Measurements from ENCODE around the gene PRKAR1B. TPM values are rescaled to one million over a fixed set of nuclear protein-coding genes. Genes with fewer than 3 reads are reported as not detected.

Gene PRKAR1B
- total RNA-seq, 1 experiment from 2014 or later, result 43.3 TPM

DNA sequence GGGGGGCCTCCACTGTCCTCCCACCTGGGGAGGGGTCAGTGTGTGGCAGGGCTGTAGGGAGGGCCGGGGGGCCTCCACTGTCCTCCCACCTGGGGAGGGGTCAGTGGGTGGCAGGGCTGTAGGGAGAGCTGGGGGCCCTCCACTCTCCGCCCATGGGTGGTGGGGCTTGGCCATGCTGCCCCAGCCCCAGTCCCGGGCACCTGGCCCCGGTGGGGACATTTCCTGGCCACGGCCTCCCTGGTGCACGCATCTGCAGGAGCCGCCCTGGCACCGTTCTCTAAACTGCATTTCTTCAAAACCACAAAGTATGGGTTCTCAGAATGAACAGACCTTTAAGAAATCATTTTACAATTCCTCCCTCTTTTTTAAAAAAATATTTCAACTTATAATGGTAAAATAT is 118.1 kb downstream of the PRKAR1B start:
- Histone ChIP-seq H4K8ac (replicated peaks; ENCODE audit: insufficient read length, low read depth, low read length) (no peak overlapping the region), H4K91ac (ENCODE audit: insufficient read length, low read depth, low read length) (no peak overlapping the region)
- peaks cover 0 to 3% of the 10 kb centered on the region in 2 experiments; a peak in 1 of 5 replicates for H3K9me3 Mint-ChIP-seq

More for the DNA sequence above, 118.1 kb downstream of the PRKAR1B start:
- no peak for DNase-seq
- no peak overlapping the region for H2AFZ ChIP-seq (ENCODE audit: low read length)
- H3K79me1 ChIP-seq (ENCODE audit: insufficient read depth, low read depth, low read length, poor library complexity, severe bottlenecking), result no peaks in the 10 kb centered on the region
- H2BK120ac ChIP-seq (ENCODE audit: low read depth, low read length, poor library complexity, severe bottlenecking), result no peak overlapping the region
- peaks cover 5% of the 10 kb centered on the region for H4K20me1 ChIP-seq (ENCODE audit: control insufficient read depth, insufficient read depth, insufficient read length)
- no CpG with 5 or more reads among the region's 8 CpGs for WGBS (ENCODE audit: extremely low coverage, insufficient read length, low lambda C conversion rate)
- Mint-ChIP-seq H3K27ac (no peak overlapping the region), H3K36me3 (ENCODE audit: insufficient read depth in 1 of 3, low read depth in 3 of 3) (peaks cover 6 to 10% (median 8%) of the 10 kb centered on the region in 3 experiments; a peak in 5 of 7 replicates), H3K4me3 (no peak overlapping the region), H3K27me3 (ENCODE audit: low read depth) (no peaks in the 10 kb centered on the region; the same call in 1 of the 2 replicates), H3K4me1 (peaks cover 10 to 15% of the 10 kb centered on the region in 2 experiments)
- H2BK15ac ChIP-seq (ENCODE audit: low read depth, low read length), result no peak overlapping the region
- no peak overlapping the region for H3K18ac ChIP-seq (ENCODE audit: insufficient read length, low read depth, low read length)
- H4K5ac ChIP-seq (ENCODE audit: insufficient read length, low read depth, low read length), result no peak overlapping the region
- no peak overlapping the region for H2BK5ac ChIP-seq (ENCODE audit: insufficient read length, low read length)
- H3K23me2 ChIP-seq (ENCODE audit: insufficient read length, low read depth, low read length, poor library complexity, severe bottlenecking), result no peaks in the 10 kb centered on the region
- no peak overlapping the region; the same call in 1 of the 2 replicates for H3K4ac ChIP-seq (ENCODE audit: low read depth, low read length)
- no peak overlapping the region for H3K56ac ChIP-seq (ENCODE audit: insufficient read length, low read depth, low read length)
- no peaks in the 10 kb centered on the region for H3K79me2 ChIP-seq (ENCODE audit: insufficient read depth, low read length)
- no peak overlapping the region for H2AK5ac ChIP-seq (ENCODE audit: insufficient read length, low read length)
- H2BK12ac ChIP-seq (ENCODE audit: insufficient read length, low read depth, low read length), result no peak overlapping the region
- H3K9me3 ChIP-seq (ENCODE audit: control insufficient read depth, low read depth, low read length), result no peaks in the 10 kb centered on the region
- H3K23ac ChIP-seq (ENCODE audit: insufficient read length, low read depth, low read length), result no peak overlapping the region
- H3K27me3 ChIP-seq (ENCODE audit: insufficient read depth, low read length), result no peaks in the 10 kb centered on the region
- no peak overlapping the region for H2BK20ac ChIP-seq (ENCODE audit: low read depth, low read length, poor library complexity, severe bottlenecking)
- no peak for TF ChIP-seq CTCF (conservative IDR thresholded peaks at IDR 0.05)
- H3K9ac ChIP-seq (ENCODE audit: extremely low read depth, insufficient read length, low read length), result no peak overlapping the region
- H3K27ac ChIP-seq (ENCODE audit: insufficient read length, low read depth, low read length), result no peak overlapping the region
- no peak overlapping the region for H3K14ac ChIP-seq (ENCODE audit: insufficient read depth, low read length)
- H3T11ph ChIP-seq (ENCODE audit: low read length), result no peak overlapping the region
- H3K4me2 ChIP-seq (ENCODE audit: insufficient read depth, insufficient read length, low read length), result no peak overlapping the region
- no peaks in the 10 kb centered on the region for H3K4me1 ChIP-seq (ENCODE audit: insufficient read depth, low read length)
